Mesothelial cell of epicardium (in vitro differentiated cells): ENCODE measurements around the gene HEBP2. TPM values are rescaled to one million over a fixed set of nuclear protein-coding genes. Genes with fewer than 3 reads are reported as not detected.
A peak's percentile ranks its signal among the peaks of the same experiment; 100 is the strongest.

Source experiments
- DNase-seq, 2 experiments: peaks; one replicate each; pipeline ENCODE4 v3.0.0; 2021; ENCODE audit warnings: low spot score in 2 of 2; ENCODE audit not compliant: unreplicated experiment in 2 of 2
- H3K27ac Mint-ChIP-seq: 2 replicates; pipeline ENCODE4 v1.8.0; 2021; ENCODE audit warnings: mixed read lengths
- H3K27me3 Mint-ChIP-seq: 2 replicates; pipeline ENCODE4 v1.8.0; 2021; ENCODE audit warnings: low read depth, mixed read lengths
- H3K36me3 Mint-ChIP-seq: 2 replicates; pipeline ENCODE4 v1.8.0; 2021; ENCODE audit warnings: mixed read lengths
- H3K4me1 Mint-ChIP-seq: 2 replicates; pipeline ENCODE4 v1.8.0; 2021; ENCODE audit warnings: mixed read lengths
- H3K4me3 Mint-ChIP-seq: 2 replicates; pipeline ENCODE4 v1.8.0; 2021; ENCODE audit warnings: mild to moderate bottlenecking, moderate library complexity, mixed read lengths
- H3K9me3 Mint-ChIP-seq: 2 replicates; pipeline ENCODE4 v1.8.0; 2021; ENCODE audit warnings: mixed read lengths
- CTCF ChIP-seq: fragments of 200-600 bp; sonication (generic); IDR thresholded peaks from one replicate; pipeline ENCODE4 v1.5.0; 2021; ENCODE audit warnings: antibody characterized with exemption; ENCODE audit not compliant: unreplicated experiment
- total RNA-seq: library from RNA; stranded (reverse); gene quantifications from 3 replicates; pipeline ENCODE4 v1.2.1, GENCODE V29; 2021

Gene HEBP2
- total RNA-seq, 1 donor from 2014 or later, result 53.7 TPM

GRCh38 chr6:138456401-138456790 lies 52.4 kb downstream of the HEBP2 start:
- Mint-ChIP-seq H3K27ac (peak overlapping the region; percentile 83), H3K27me3 (no peaks in the 10 kb centered on the region), H3K36me3 (peaks cover 21% of the 10 kb centered on the region), H3K9me3 (no peaks in the 10 kb centered on the region), H3K4me3 (no peak overlapping the region), H3K4me1 (peaks cover 11% of the 10 kb centered on the region)
- DNase-seq, result no peak
- TF ChIP-seq CTCF, result no peak

GRCh38 chr6:138461647-138462046 lies 57.6 kb downstream of the HEBP2 start:
- Mint-ChIP-seq H3K4me3 (no peak overlapping the region), H3K9me3 (peaks cover 11% of the 10 kb centered on the region), H3K36me3 (peaks cover 58% of the 10 kb centered on the region), H3K27ac (no peak overlapping the region), H3K4me1 (peaks cover 5% of the 10 kb centered on the region), H3K27me3 (no peaks in the 10 kb centered on the region)
- no peak for TF ChIP-seq CTCF
- no peak for DNase-seq

GRCh38 chr6:138464085-138464484 lies 60.1 kb downstream of the HEBP2 start:
- Mint-ChIP-seq H3K27me3 (no peaks in the 10 kb centered on the region), H3K36me3 (peaks cover 56% of the 10 kb centered on the region), H3K27ac (no peak overlapping the region), H3K4me1 (peaks cover 5% of the 10 kb centered on the region), H3K9me3 (peaks cover 11% of the 10 kb centered on the region), H3K4me3 (no peak overlapping the region)
- DNase-seq, result no peak
- TF ChIP-seq CTCF, result no peak

- Mint-ChIP-seq H3K27ac (peak overlapping the region; percentile 32), H3K27me3 (no peaks in the 10 kb centered on the region), H3K36me3 (peaks cover 58% of the 10 kb centered on the region), H3K9me3 (peaks cover 11% of the 10 kb centered on the region), H3K4me1 (peaks cover 5% of the 10 kb centered on the region), H3K4me3 (no peak overlapping the region)
- no peak for TF ChIP-seq CTCF
- DNase-seq, result no peak
Observed at GRCh38 chr6:138465007-138465645, 61.1 kb downstream of the HEBP2 start.

- Mint-ChIP-seq H3K4me1 (peaks cover 5% of the 10 kb centered on the region), H3K4me3 (no peak overlapping the region), H3K27me3 (no peaks in the 10 kb centered on the region), H3K36me3 (peaks cover 49% of the 10 kb centered on the region), H3K9me3 (no peaks in the 10 kb centered on the region), H3K27ac (peak overlapping the region; percentile 47)
- DNase-seq, result no peak
- no peak for TF ChIP-seq CTCF
Observed at GRCh38 chr6:138467901-138468300, 63.9 kb downstream of the HEBP2 start.
